ENCODE data around the gene PPP6R1. TPM values are rescaled to one million over a fixed set of nuclear protein-coding genes. Genes with fewer than 3 reads are reported as not detected.

The PPP6R1 gene
- total and polyA plus RNA-seq, 2 of the 13 experiments (the other 11 are each of a cell fraction or from before 2014, with no cell fraction given) = 25.8 to 54.0 TPM

DNA sequence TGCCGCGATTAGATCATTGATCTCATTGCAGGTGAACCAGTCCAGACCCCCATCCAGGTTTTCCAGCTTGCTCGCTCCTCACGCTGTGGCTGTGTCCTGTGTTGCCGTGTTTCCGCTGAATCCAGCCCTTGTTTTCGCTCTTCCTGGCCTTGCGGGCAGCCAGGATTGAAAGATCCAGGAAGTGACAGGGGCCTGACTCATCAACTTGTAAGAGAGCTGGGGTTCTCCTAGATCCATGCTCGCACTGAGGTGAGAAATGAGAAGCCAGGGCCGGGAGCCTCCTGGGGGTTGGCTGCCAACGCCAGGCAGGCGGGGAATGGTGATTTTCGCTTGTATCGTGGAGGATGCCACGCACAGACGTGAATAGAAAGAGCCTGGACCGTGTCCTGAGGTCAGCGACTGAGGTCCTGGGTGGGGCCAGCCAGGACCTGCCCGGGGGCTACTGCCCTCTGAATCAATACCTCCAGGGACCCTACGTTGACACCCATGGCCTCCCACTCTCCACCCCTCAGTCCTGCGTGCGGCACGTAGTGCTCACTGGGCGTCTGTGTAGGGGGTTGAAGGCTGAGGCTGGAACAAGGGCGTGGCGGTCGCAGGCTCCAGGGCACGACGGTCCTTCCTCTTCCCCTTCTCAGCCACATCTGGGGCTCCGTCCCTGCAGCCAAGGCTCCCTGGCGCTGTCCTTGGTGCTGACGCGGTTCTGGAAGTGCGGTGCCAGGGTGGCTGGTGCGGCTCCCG, 42.2 kb downstream of the PPP6R1 start (continued):
- TF ChIP-seq ZNF570 (CRISPR knock-in tag; IDR thresholded peaks at IDR 0.05; ENCODE audit: borderline replicate concordance) (peak; percentile 26; the same call in 1 of the 2 replicates), CBX5 (CRISPR knock-in tag; IDR thresholded peaks at IDR 0.05; ENCODE audit: borderline replicate concordance) (peak; percentile 96), MLLT10 (CRISPR knock-in tag; IDR thresholded peaks at IDR 0.05) (no peak), NONO (IDR thresholded peaks at IDR 0.05) (no peak), NONO (CRISPR knock-in tag; conservative IDR thresholded peaks at IDR 0.05) (peak; percentile 93), SIX4 (CRISPR knock-in tag; IDR thresholded peaks at IDR 0.05) (peak; percentile 86; the same call in 1 of the 2 replicates), FOXK2 (IDR thresholded peaks at IDR 0.05) (peak; percentile 90), KAT7 (CRISPR knock-in tag; IDR thresholded peaks at IDR 0.05; ENCODE audit: borderline replicate concordance) (peak; percentile 12; the same call in 1 of the 2 replicates), RFX3 (CRISPR knock-in tag; IDR thresholded peaks at IDR 0.05) (peak; percentile 45; the same call in 1 of the 2 replicates), TGIF2 (CRISPR knock-in tag; IDR thresholded peaks at IDR 0.05) (peak; percentile 98), HNRNPLL (IDR thresholded peaks at IDR 0.05; ENCODE audit: low read depth, low read length, poor library complexity, severe bottlenecking) (peak; percentile 50), ZNF83 (CRISPR knock-in tag; IDR thresholded peaks at IDR 0.05; ENCODE audit: borderline replicate concordance) (peak; percentile 91), MTF2 (CRISPR knock-in tag; IDR thresholded peaks at IDR 0.05; ENCODE audit: borderline replicate concordance) (peak; percentile 94), ZNF775 (CRISPR knock-in tag; IDR thresholded peaks at IDR 0.05; ENCODE audit: borderline replicate concordance) (no peak), SETDB1 (CRISPR knock-in tag; IDR thresholded peaks at IDR 0.05; ENCODE audit: borderline replicate concordance) (no peak), ZNF792 (CRISPR knock-in tag; IDR thresholded peaks at IDR 0.05) (peak; percentile 92)
- TF ChIP-seq, protein P1, sequence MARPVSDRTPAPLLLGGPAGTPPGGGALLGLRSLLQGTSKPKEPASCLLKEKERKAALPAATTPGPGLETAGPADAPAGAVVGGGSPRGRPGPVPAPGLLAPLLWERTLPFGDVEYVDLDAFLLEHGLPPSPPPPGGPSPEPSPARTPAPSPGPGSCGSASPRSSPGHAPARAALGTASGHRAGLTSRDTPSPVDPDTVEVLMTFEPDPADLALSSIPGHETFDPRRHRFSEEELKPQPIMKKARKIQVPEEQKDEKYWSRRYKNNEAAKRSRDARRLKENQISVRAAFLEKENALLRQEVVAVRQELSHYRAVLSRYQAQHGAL (CRISPR knock-in tag; IDR thresholded peaks at IDR 0.05; ENCODE audit: not compliant biosample characterization) = peak; percentile 91
- TF ChIP-seq, protein P2, sequence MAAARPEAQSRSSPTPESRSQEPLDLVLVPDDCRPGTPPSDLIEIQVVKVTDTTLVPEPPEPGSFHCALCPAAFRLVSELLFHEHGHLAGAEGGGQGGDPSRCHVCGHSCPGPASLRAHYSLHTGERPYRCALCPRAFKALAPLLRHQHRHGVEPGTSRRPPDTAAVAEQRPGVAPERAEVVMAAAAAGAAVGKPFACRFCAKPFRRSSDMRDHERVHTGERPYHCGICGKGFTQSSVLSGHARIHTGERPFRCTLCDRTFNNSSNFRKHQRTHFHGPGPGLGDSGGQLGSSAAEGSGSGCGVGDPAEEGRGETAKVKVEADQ (CRISPR knock-in tag; IDR thresholded peaks at IDR 0.05; ENCODE audit: borderline replicate concordance) = peak; percentile 87
- TF ChIP-seq, protein P3, sequence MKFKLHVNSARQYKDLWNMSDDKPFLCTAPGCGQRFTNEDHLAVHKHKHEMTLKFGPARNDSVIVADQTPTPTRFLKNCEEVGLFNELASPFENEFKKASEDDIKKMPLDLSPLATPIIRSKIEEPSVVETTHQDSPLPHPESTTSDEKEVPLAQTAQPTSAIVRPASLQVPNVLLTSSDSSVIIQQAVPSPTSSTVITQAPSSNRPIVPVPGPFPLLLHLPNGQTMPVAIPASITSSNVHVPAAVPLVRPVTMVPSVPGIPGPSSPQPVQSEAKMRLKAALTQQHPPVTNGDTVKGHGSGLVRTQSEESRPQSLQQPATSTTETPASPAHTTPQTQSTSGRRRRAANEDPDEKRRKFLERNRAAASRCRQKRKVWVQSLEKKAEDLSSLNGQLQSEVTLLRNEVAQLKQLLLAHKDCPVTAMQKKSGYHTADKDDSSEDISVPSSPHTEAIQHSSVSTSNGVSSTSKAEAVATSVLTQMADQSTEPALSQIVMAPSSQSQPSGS (CRISPR knock-in tag; IDR thresholded peaks at IDR 0.05) = peak; percentile 96
- TF ChIP-seq, protein P4, sequence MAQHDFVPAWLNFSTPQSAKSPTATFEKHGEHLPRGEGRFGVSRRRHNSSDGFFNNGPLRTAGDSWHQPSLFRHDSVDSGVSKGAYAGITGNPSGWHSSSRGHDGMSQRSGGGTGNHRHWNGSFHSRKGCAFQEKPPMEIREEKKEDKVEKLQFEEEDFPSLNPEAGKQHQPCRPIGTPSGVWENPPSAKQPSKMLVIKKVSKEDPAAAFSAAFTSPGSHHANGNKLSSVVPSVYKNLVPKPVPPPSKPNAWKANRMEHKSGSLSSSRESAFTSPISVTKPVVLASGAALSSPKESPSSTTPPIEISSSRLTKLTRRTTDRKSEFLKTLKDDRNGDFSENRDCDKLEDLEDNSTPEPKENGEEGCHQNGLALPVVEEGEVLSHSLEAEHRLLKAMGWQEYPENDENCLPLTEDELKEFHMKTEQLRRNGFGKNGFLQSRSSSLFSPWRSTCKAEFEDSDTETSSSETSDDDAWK (CRISPR knock-in tag; IDR thresholded peaks at IDR 0.05) = no peak
- TF ChIP-seq, protein P5, sequence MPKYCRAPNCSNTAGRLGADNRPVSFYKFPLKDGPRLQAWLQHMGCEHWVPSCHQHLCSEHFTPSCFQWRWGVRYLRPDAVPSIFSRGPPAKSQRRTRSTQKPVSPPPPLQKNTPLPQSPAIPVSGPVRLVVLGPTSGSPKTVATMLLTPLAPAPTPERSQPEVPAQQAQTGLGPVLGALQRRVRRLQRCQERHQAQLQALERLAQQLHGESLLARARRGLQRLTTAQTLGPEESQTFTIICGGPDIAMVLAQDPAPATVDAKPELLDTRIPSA (CRISPR knock-in tag; IDR thresholded peaks at IDR 0.05; ENCODE audit: borderline replicate concordance) = no peak
